Neutrophil (primary cell): Measurements from ENCODE around the gene IFNAR2.
A peak's percentile ranks its signal among the peaks of the same experiment; 100 is the strongest.
"Not testable (repeated sequence)": the region's sequence is repeated elsewhere in the genome, so short reads cannot be mapped to it uniquely, and the experiment has no call there.

Experiments
- H3K27ac ChIP-seq: fragments of 200-600 bp; sonication (generic); 2 replicates; pipeline ENCODE4 v1.5.1; 2016; ENCODE audit warnings: mild to moderate bottlenecking, moderate library complexity
- H3K27me3 ChIP-seq: fragments of 200-600 bp; sonication (generic); 2 replicates; pipeline ENCODE4 v1.6.0; 2016; ENCODE audit warnings: mild to moderate bottlenecking
- H3K36me3 ChIP-seq: fragments of 200-600 bp; sonication (generic); 2 replicates; pipeline ENCODE4 v1.5.1; 2017
- H3K4me1 ChIP-seq, 2 experiments: fragments of 200-600 bp in 1 of 2; sonication (generic) in 1 of 2; 1 replicate in 1 of 2; 2 replicates in 1 of 2; pipeline versions ENCODE4 v1.5.1 to v1.6.1; 2013 to 2016; ENCODE audit warnings: low read depth in 1 of 2, low read length in 1 of 2, mild to moderate bottlenecking in 1 of 2, moderate library complexity in 1 of 2; ENCODE audit not compliant: control insufficient read depth in 1 of 2, insufficient read depth in 1 of 2
- H3K4me3 ChIP-seq, 2 experiments: fragments of 200-600 bp in 1 of 2; sonication (generic) in 1 of 2; 1 replicate in 1 of 2; 2 replicates in 1 of 2; pipeline ENCODE4 v1.5.1; 2013 to 2016; ENCODE audit warnings: low read depth in 1 of 2, low read length in 1 of 2, mild to moderate bottlenecking in 1 of 2, moderate library complexity in 1 of 2
- H3K9me3 ChIP-seq: fragments of 200-600 bp; sonication (generic); 2 replicates; pipeline ENCODE4 v1.5.1; 2016
- CTCF ChIP-seq: fragments of 200-600 bp; sonication (generic); IDR thresholded peaks from 2 replicates; pipeline ENCODE4 v1.5.1; 2016; ENCODE audit warnings: antibody characterized with exemption

The IFNAR2 gene

DNA sequence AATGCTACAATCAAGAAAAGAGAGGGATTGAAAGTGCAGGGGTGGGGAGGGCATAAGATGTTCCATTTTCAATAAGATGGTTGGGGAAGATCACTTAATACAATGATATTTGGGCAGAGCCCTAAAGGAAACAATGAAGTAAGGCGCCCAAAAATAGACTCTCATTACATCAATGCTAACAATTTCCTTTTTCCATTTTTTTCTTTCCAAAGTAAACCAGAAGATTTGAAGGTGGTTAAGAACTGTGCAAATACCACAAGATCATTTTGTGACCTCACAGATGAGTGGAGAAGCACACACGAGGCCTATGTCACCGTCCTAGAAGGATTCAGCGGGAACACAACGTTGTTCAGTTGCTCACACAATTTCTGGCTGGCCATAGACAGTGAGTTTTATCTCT is 16.8 kb downstream of the IFNAR2 start:
- H3K27me3 ChIP-seq = no peaks in the 10 kb centered on the region
- H3K4me3 ChIP-seq = no peak overlapping the region
- peak overlapping the region; percentile 33 for H3K27ac ChIP-seq
- no peak for TF ChIP-seq CTCF
- H3K4me1 ChIP-seq = peaks cover 8 to 15% of the 10 kb centered on the region in 2 experiments
- peaks cover 95% of the 10 kb centered on the region for H3K36me3 ChIP-seq
- H3K9me3 ChIP-seq = no peaks in the 10 kb centered on the region

GRCh38 chr21:33246963-33247362 is 17.2 kb downstream of the IFNAR2 start:
- Histone ChIP-seq H3K4me3 (no peak overlapping the region), H3K4me1 (peaks cover 8 to 15% of the 10 kb centered on the region in 2 experiments), H3K9me3 (no peaks in the 10 kb centered on the region), H3K27ac (peak overlapping the region; percentile 33), H3K36me3 (peaks cover 96% of the 10 kb centered on the region), H3K27me3 (no peaks in the 10 kb centered on the region)
- TF ChIP-seq CTCF = no peak

DNA sequence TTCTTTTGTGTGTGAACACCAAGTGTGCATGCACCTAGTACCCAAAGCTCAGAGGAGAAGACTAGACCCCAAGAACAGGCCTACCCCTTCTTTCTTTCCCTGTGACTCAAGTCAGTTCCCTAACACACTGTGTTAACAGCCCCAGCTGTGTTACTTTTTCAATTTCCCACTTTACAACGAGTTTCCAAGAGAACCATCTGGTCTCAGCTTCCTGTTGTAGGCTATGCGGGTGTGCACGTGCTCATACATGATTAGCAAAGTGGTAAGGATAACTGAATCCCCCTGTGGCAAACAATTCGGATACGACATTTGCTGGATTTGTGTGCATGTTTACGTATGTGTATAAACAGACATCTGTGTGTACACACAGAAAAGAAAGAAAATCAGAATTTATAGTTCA is 17.9 kb downstream of the IFNAR2 start:
- no peaks in the 10 kb centered on the region for H3K9me3 ChIP-seq
- peaks cover 99% of the 10 kb centered on the region for H3K36me3 ChIP-seq
- H3K4me1 ChIP-seq = peaks cover 8 to 15% of the 10 kb centered on the region in 2 experiments
- H3K27me3 ChIP-seq = no peaks in the 10 kb centered on the region
- no peak overlapping the region for H3K4me3 ChIP-seq
- H3K27ac ChIP-seq = peak overlapping the region; percentile 44
- no peak for TF ChIP-seq CTCF

DNA sequence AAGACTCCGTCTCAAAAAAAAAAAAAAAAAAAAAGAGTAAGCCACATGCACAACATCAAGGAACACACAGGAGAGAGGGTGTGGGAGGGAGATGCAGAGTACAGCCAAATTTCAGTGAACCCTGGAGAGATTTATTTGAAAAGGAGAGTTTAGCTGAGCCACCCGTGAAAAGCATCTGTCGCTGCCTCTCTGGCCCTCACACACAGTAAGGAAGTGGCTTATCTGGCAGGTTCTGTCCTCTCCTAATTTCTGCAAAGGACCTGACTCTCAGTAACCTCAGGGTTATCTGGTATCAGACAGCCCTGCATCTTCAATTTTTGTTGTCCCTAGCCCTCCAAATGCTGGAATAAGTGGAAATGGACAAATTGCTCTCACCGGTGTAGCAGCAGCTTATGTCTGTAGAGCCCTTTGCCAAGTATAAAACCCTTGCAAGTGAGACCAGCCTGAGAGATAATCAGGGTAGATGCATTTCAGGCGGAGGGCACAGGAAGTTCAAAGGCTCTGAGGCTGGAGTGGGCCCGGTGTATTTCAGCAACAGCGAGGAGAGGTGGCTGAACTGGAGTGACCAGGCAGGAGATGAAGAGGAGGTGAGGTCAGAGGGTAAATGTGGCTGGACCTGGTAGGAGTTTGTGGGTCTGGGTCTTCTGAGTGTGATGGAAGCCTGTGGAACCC is 19.7 kb downstream of the IFNAR2 start:
- no peak for TF ChIP-seq CTCF
- Histone ChIP-seq H3K27me3 (no peaks in the 10 kb centered on the region), H3K4me1 (peaks cover 3 to 4% of the 10 kb centered on the region in 2 experiments), H3K27ac (no peak overlapping the region), H3K36me3 (peaks cover 100% of the 10 kb centered on the region), H3K4me3 (no peak overlapping the region), H3K9me3 (no peaks in the 10 kb centered on the region)

DNA sequence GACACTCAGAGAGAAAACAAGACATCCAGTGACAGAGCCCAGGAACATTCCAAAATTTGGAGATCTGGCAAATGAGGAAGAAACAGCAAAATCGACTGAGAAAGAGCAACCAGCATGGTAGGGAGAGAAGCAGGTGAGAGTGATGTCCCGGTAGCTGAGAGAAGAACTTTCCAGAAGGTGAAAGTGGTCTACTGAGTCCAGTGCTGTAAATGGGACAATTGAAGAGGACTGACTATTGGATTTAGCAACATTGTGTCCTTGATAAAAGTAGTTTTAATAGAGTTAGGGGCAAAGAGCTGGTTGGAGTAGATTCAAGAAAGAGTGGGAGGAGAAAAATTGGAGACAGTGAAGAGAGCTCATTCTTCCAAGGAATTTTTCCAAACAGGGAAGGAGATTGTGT is 21.4 kb downstream of the IFNAR2 start:
- peak overlapping the region; percentile 44 for H3K27ac ChIP-seq
- no peaks in the 10 kb centered on the region for H3K4me1 ChIP-seq
- no peak overlapping the region for H3K4me3 ChIP-seq
- H3K9me3 ChIP-seq = no peaks in the 10 kb centered on the region
- no peaks in the 10 kb centered on the region for H3K27me3 ChIP-seq
- no peak for TF ChIP-seq CTCF
- peaks cover 100% of the 10 kb centered on the region for H3K36me3 ChIP-seq

DNA sequence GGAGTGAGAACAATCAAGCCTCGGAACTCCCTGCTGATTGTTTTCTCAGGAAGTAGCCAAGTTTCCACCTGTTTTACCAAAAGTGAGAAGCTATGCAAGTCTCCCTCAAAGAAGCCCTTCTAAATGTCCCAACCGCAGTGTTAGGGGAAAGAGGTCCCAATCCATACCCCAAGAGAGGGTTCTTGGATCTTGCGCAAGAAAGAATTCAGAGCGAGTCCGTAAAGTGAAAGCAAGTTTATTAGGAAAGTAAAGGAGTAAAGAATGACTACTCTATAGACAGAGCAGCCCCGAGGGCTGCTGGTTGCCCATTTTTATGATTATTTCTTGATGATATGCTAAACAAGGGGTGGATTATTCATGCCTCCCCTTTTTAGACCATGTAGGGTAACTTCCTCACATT is 23.6 kb downstream of the IFNAR2 start:
- not testable (repeated sequence) for H3K27me3 ChIP-seq, H3K4me3 ChIP-seq, H3K4me1 ChIP-seq, H3K9me3 ChIP-seq
- H3K27ac ChIP-seq = peak overlapping the region; percentile 9
- peaks cover 100% of the 10 kb centered on the region for H3K36me3 ChIP-seq
